A673 (cell line): Measurements from ENCODE around the gene THRSP. TPM values are rescaled to one million over a fixed set of nuclear protein-coding genes. Genes with fewer than 3 reads are reported as not detected.

Experiments
- BruUV-seq: library from RNA; stranded (reverse); fragments of 400-500 nt; replicated peaks from 2 replicates; lab custom pipeline; 2021; lab: Mats Ljungman, UMichigan
- CTCF ChIA-PET: fragments of 300-600 bp; sonication (Branson Sonifier 250); formaldehyde crosslinking; loops from one replicate; lab custom pipeline; 2022; ENCODE audit warnings: antibody characterized with exemption; lab: Charles Lee
- POLR2A ChIA-PET: fragments of 300-600 bp; sonication (Branson Sonifier 250); formaldehyde crosslinking; loops from one replicate; lab custom pipeline; 2022; ENCODE audit warnings: antibody characterized with exemption; ENCODE audit not compliant: low non-redundant PET; lab: Charles Lee
- DNase-seq: peaks from one replicate; pipeline ENCODE4 v3.0.0-alpha.2; 2015; ENCODE audit warnings: low spot score
- H3K27ac ChIP-seq: fragments of 200-600 bp; sonication (generic); 2 replicates; pipeline ENCODE4 v1.5.1; 2016; ENCODE audit warnings: mixed run types, low read depth, mild to moderate bottlenecking, mixed read lengths, antibody characterized with exemption, low read length; ENCODE audit not compliant: poor library complexity, severe bottlenecking
- H3K27me3 ChIP-seq: fragments of 200-600 bp; sonication (generic); replicated peaks from 2 replicates; pipeline ENCODE4 v1.6.1; 2017; ENCODE audit warnings: mixed run types, low read depth, mild to moderate bottlenecking, mixed read lengths, antibody characterized with exemption, low read length; ENCODE audit not compliant: insufficient read depth, poor library complexity
- H3K36me3 ChIP-seq: fragments of 200-600 bp; sonication (generic); 2 replicates; pipeline ENCODE4 v1.6.1; 2016; ENCODE audit warnings: mixed run types, mild to moderate bottlenecking, mixed read lengths, antibody characterized with exemption, low read length; ENCODE audit not compliant: insufficient read depth, poor library complexity, severe bottlenecking
- H3K4me1 ChIP-seq: fragments of 200-600 bp; sonication (generic); 2 replicates; pipeline ENCODE4 v1.6.1; 2017; ENCODE audit warnings: mixed run types, mild to moderate bottlenecking, mixed read lengths, antibody characterized with exemption, low read length; ENCODE audit not compliant: insufficient read depth, poor library complexity, severe bottlenecking
- H3K4me3 ChIP-seq: fragments of 200-600 bp; sonication (generic); 2 replicates; pipeline ENCODE4 v1.5.1; 2016; ENCODE audit warnings: low read depth, mixed run types, mild to moderate bottlenecking, mixed read lengths, low read length; ENCODE audit not compliant: poor library complexity, severe bottlenecking
- H3K9me3 ChIP-seq: fragments of 200-600 bp; sonication (generic); 2 replicates; pipeline ENCODE4 v1.6.1; 2016; ENCODE audit warnings: mixed run types, low read depth, mild to moderate bottlenecking, mixed read lengths, antibody characterized with exemption, low read length; ENCODE audit not compliant: poor library complexity, severe bottlenecking
- EZH2 ChIP-seq: fragments of 200-600 bp; sonication (generic); IDR thresholded peaks from 2 replicates; pipeline ENCODE4 v1.6.1; 2017; ENCODE audit warnings: borderline replicate concordance, low read depth, mild to moderate bottlenecking, mixed read lengths, antibody characterized with exemption, low read length; ENCODE audit not compliant: poor library complexity, severe bottlenecking
- intact Hi-C: fragments of 100-400 bp; cut with micrococcal nuclease; formaldehyde crosslinking; loops from one replicate; pipeline ENCODE4 v1.10.0; 2022; ENCODE audit not compliant: unreplicated experiment
- total RNA-seq: library from RNA; stranded (reverse); gene quantifications from 2 replicates; pipeline ENCODE4 v1.2.3, GENCODE V29; 2021
- TF ChIP-seq, protein P1 (sequence below): fragments of 300-800, 200-600 bp; sonication (generic); conservative IDR thresholded peaks from 2 replicates; pipeline ENCODE4 v1.5.1; 2017; ENCODE audit warnings: low read depth, mild to moderate bottlenecking, antibody characterized with exemption, low read length, moderate library complexity, mixed read lengths

THRSP gene
- total RNA-seq, 1 experiment from 2014 or later = not detected

DNA sequence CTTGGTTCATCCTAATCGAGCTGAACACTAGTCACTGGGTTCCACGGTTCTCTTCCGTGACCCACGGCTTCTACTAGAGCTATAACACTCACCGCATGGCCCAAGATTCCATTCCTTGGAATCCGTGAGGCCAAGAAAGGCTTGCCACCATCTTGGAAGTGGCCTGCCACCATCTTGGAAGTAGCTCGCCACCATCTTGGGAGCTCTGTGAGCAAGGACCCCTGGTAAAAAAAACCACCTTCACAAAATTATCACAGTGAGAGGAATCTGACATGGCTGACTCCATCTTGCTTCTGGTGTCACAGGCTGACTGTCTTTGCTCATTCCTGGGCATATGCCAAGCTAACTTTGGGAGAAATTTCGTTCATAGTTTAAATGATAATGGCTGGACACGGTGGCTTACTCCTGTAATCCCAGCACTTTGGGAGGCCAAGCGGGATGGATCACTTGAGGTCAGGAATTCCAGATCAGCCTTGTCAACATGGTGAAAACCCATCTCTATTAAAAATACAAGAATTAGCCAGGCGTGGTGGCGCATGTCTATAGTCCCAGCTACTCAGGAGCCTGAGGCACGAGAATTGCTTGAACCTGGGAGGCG lies 21.7 kb upstream of the THRSP start:
- intact Hi-C loops = no loop called here
- ChIA-PET CTCF (no interaction called here), POLR2A (no interaction called here)
- no peaks in the 10 kb centered on the region for H3K36me3 ChIP-seq
- TF ChIP-seq, protein P1, sequence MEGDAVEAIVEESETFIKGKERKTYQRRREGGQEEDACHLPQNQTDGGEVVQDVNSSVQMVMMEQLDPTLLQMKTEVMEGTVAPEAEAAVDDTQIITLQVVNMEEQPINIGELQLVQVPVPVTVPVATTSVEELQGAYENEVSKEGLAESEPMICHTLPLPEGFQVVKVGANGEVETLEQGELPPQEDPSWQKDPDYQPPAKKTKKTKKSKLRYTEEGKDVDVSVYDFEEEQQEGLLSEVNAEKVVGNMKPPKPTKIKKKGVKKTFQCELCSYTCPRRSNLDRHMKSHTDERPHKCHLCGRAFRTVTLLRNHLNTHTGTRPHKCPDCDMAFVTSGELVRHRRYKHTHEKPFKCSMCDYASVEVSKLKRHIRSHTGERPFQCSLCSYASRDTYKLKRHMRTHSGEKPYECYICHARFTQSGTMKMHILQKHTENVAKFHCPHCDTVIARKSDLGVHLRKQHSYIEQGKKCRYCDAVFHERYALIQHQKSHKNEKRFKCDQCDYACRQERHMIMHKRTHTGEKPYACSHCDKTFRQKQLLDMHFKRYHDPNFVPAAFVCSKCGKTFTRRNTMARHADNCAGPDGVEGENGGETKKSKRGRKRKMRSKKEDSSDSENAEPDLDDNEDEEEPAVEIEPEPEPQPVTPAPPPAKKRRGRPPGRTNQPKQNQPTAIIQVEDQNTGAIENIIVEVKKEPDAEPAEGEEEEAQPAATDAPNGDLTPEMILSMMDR = no peak
- no peak for TF ChIP-seq EZH2
- DNase-seq = no peak
- BruUV-seq = no TSS peak
- H3K4me1 ChIP-seq = peaks cover 30% of the 10 kb centered on the region
- no peak overlapping the region for H3K27ac ChIP-seq
- H3K4me3 ChIP-seq = no peak overlapping the region
- H3K27me3 ChIP-seq = no peaks in the 10 kb centered on the region
- no peaks in the 10 kb centered on the region for H3K9me3 ChIP-seq

DNA sequence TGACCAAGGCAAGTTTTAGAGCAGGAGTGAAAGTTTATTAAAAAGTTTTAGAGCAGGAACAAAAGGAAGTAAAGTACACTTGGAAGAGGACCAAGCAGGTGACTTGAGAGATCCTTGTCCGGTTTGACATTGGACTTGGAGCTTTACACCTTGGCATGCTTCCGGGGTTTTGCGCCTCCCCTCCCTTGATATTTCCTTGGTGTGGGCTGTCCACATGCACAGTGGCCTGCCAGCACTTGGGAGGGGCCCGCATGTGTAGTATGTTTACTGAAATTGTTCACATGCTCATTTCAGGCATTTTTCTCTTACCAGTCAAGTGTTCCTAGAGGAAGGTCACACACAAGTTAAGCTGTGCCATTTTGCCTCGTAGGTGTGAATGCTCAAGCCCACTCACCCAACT lies 19.0 kb upstream of the THRSP start:
- Histone ChIP-seq H3K36me3 (no peaks in the 10 kb centered on the region), H3K9me3 (no peaks in the 10 kb centered on the region), H3K27ac (no peak overlapping the region), H3K4me1 (peaks cover 30% of the 10 kb centered on the region), H3K4me3 (no peak overlapping the region), H3K27me3 (no peaks in the 10 kb centered on the region)
- DNase-seq = no peak
- intact Hi-C loops = loop anchor here (5.0 kb wide), 1 partner anchor 267 kb away; no protein-coding TSS in a partner anchor
- TF ChIP-seq, protein P1 = no peak
- CTCF ChIA-PET = no interaction called here
- no TSS peak for BruUV-seq
- POLR2A ChIA-PET = no interaction called here

DNA sequence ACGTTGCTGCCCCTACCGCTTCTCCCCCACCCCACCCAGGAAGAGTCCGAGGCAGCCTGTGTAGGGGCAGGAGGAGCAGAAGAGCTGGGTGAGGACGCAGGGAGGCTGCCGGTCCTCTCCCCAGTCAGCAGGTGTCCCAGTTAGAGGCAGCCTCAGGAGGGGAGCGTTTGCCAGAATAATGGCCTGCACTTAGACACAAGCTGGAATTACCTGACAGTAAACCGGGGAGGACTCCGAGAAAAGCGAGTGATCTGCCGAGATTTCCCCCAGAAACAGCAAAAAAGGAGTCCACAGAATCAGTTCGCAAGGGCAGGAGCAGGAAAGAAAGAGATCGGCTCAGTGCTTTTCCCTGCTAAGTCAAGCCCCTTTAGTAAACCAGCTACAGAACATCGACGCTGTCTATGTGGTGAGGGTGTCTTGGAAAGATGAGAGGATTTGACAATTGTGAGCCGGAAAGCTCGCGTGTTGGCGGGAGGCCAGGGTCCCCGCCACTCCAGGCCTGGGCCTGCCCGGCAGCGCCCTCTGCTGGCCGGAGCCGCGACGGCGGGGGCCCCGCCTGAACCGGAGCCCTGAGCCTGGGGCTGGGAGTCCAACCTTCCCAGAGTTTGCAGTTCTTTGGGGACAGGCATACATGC lies 17.7 kb upstream of the THRSP start:
- BruUV-seq = no TSS peak
- peaks cover 18% of the 10 kb centered on the region for H3K4me1 ChIP-seq
- intact Hi-C loops = loop anchor here (1.0 to 5.0 kb wide), 2 partner anchors 52 to 269 kb away; partner anchors contain the start of gene INTS4
- no peaks in the 10 kb centered on the region for H3K9me3 ChIP-seq
- TF ChIP-seq EZH2 = no peak
- TF ChIP-seq, protein P1 = peak; percentile 100
- H3K27ac ChIP-seq = no peak overlapping the region
- H3K27me3 ChIP-seq = no peaks in the 10 kb centered on the region
- CTCF ChIA-PET = interaction anchor here (0.6 to 1.4 kb wide), 8 partner anchors 14 to 497 kb away, joined by 3 to 6 read pairs (median 4); partner anchors contain the start of gene INTS4
- H3K4me3 ChIP-seq = peak overlapping the region; percentile 27
- H3K36me3 ChIP-seq = no peaks in the 10 kb centered on the region
- peak; percentile 91 for DNase-seq
- POLR2A ChIA-PET = no interaction called here
